NK-92 (cell line): ENCODE data around the gene IPO8.

Source experiments
- DNase-seq: peaks from one replicate; lab custom pipeline; 2025; ENCODE audit not compliant: unreplicated experiment; lab: John Stamatoyannopoulos, UW

The IPO8 gene

GRCh38 chr12:30695199-30696102, at the start of gene IPO8:
IPO8 (minus strand) TSS chr12:30695869; CDS start chr12:30695647, 222 bp downstream.
- peak; percentile 37 for DNase-seq

GRCh38 chr12:30744321-30744720, 48.7 kb upstream of the IPO8 start:
- no peak for DNase-seq

- no peak for DNase-seq
Measured at GRCh38 chr12:30740274-30740673, 44.6 kb upstream of the IPO8 start.

- DNase-seq: no peak
Measured at GRCh38 chr12:30739020-30739419, 43.4 kb upstream of the IPO8 start.

GRCh38 chr12:30732954-30733637, 37.4 kb upstream of the IPO8 start:
- no peak for DNase-seq

- DNase-seq: no peak
Measured at GRCh38 chr12:30730011-30730410, 34.3 kb upstream of the IPO8 start.

GRCh38 chr12:30729547-30729946, 33.9 kb upstream of the IPO8 start:
- no peak for DNase-seq

- DNase-seq: no peak
Measured at GRCh38 chr12:30726647-30727046, 31.0 kb upstream of the IPO8 start.

- DNase-seq: no peak
Measured at GRCh38 chr12:30725739-30726138, 30.1 kb upstream of the IPO8 start.

GRCh38 chr12:30719060-30719459, 23.4 kb upstream of the IPO8 start:
- DNase-seq: no peak

GRCh38 chr12:30707613-30708342, 12.1 kb upstream of the IPO8 start:
- no peak for DNase-seq

- no peak for DNase-seq
Measured at GRCh38 chr12:30706476-30706875, 10.8 kb upstream of the IPO8 start.

- DNase-seq: no peak
Measured at GRCh38 chr12:30701056-30701455, 5.4 kb upstream of the IPO8 start.

GRCh38 chr12:30700216-30700900, 4.7 kb upstream of the IPO8 start:
- no peak for DNase-seq

GRCh38 chr12:30698346-30698745, 2.7 kb upstream of the IPO8 start:
- no peak for DNase-seq

GRCh38 chr12:30696943-30697342, 1.3 kb upstream of the IPO8 start:
- DNase-seq: no peak

- no peak for DNase-seq
Measured at GRCh38 chr12:30696486-30696885, 817 bp upstream of the IPO8 start.

- no peak for DNase-seq
Measured at GRCh38 chr12:30696103-30696408, 387 bp upstream of the IPO8 start.

GRCh38 chr12:30694412-30695198, 1.1 kb downstream of the IPO8 start:
- DNase-seq: no peak

- no peak for DNase-seq
Measured at GRCh38 chr12:30692470-30692869, 3.2 kb downstream of the IPO8 start.
